ENCODE results near the gene BAG3. TPM values are rescaled to one million over a fixed set of nuclear protein-coding genes. Genes with fewer than 3 reads are reported as not detected.

Gene BAG3
- total RNA-seq, 4 donors from 2014 or later = 22.5 to 85.7 (median 32.4) TPM

- intact Hi-C loops (cut with DNase I; ENCODE audit: low total_unique reads) = loop anchor here (1.0 kb wide), 1 partner anchor 75 kb away; the partner anchor contains the start of gene INPP5F
- H3K27me3 ChIP-seq = no peaks in the 10 kb centered on the region
- no peaks in the 10 kb centered on the region for H3K36me3 ChIP-seq
- H3K27ac ChIP-seq = peak overlapping the region; percentile 93 to 98 (median 96)
- H3K9me3 ChIP-seq = no peaks in the 10 kb centered on the region
- in situ Hi-C loops (cut with MboI; ENCODE audit: low pct_ligation_motif_present in 1 of 4, low pct_unique_long_range_greater_than_20kb in 1 of 4, low sequenced_read_pairs in 3 of 4) = no loop called here
- peak overlapping the region; percentile 70 to 94 (median 87) for H3K4me3 ChIP-seq
- DNase-seq = peak; percentile 26
- 1% methylated on average over 79 of the region's 107 CpGs; no CpG with 5 or more reads in 1 of the 2 donors for WGBS, 2 donors (ENCODE audit: low coverage in 1 of 2)
- peaks cover 15 to 39% (median 32%) of the 10 kb centered on the region in 4 donors for H3K4me1 ChIP-seq
- no peak for TF ChIP-seq EP300 (IDR thresholded peaks at IDR 0.05; ENCODE audit: low read depth)
Observed at GRCh38 chr10:119651514-119652360, 557 bp downstream of the BAG3 start.

GRCh38 chr10:119652361-119652730 lies 1.2 kb downstream of the BAG3 start:
- Histone ChIP-seq H3K4me1 (peaks cover 18 to 44% (median 35%) of the 10 kb centered on the region in 4 donors), H3K9me3 (no peaks in the 10 kb centered on the region), H3K27me3 (no peaks in the 10 kb centered on the region), H3K27ac (peak overlapping the region; percentile 93 to 98 (median 96)), H3K36me3 (no peaks in the 10 kb centered on the region), H3K4me3 (peak overlapping the region; percentile 70 to 94 (median 87))
- TF ChIP-seq POLR2A (IDR thresholded peaks at IDR 0.05) = peak; percentile 57
- peak; percentile 22 to 84 (median 81) for TF ChIP-seq POLR2AphosphoS5 (IDR thresholded peaks at IDR 0.05)
- TF ChIP-seq CTCF (IDR thresholded peaks at IDR 0.05) = peak in 3 of 5 experiments; percentile 13 to 21 (median 17)
- no peak for TF ChIP-seq EP300 (IDR thresholded peaks at IDR 0.05; ENCODE audit: low read depth)
- WGBS, 2 donors (ENCODE audit: low coverage in 1 of 2) = 5 to 8% methylated on average over 2 to 3 of the region's 3 CpGs
- intact Hi-C loops (cut with DNase I; ENCODE audit: low total_unique reads) (no loop called here), in situ Hi-C loops (cut with MboI; ENCODE audit: low pct_ligation_motif_present in 1 of 4, low pct_unique_long_range_greater_than_20kb in 1 of 4, low sequenced_read_pairs in 3 of 4) (no loop called here)
- no peak for DNase-seq

- no peak for TF ChIP-seq POLR2AphosphoS5 (IDR thresholded peaks at IDR 0.05)
- TF ChIP-seq EP300 (IDR thresholded peaks at IDR 0.05; ENCODE audit: low read depth) = no peak
- TF ChIP-seq CTCF (IDR thresholded peaks at IDR 0.05) = no peak
- no peak for TF ChIP-seq POLR2A (IDR thresholded peaks at IDR 0.05)
- Histone ChIP-seq H3K27ac (peak overlapping the region; percentile 93 to 98 (median 96)), H3K36me3 (no peaks in the 10 kb centered on the region), H3K27me3 (no peaks in the 10 kb centered on the region), H3K9me3 (no peaks in the 10 kb centered on the region), H3K4me1 (peaks cover 18 to 52% (median 43%) of the 10 kb centered on the region in 4 donors), H3K4me3 (peak overlapping the region in 3 of 4 donors; percentile 70 to 93 (median 81))
- in situ Hi-C loops (cut with MboI; ENCODE audit: low pct_ligation_motif_present in 1 of 4, low pct_unique_long_range_greater_than_20kb in 1 of 4, low sequenced_read_pairs in 3 of 4) (no loop called here), intact Hi-C loops (cut with DNase I; ENCODE audit: low total_unique reads) (no loop called here)
- no peak for DNase-seq
- WGBS, 2 donors (ENCODE audit: low coverage in 1 of 2) = 50 to 80% methylated on average over 1 of the region's 1 CpG
Observed at GRCh38 chr10:119653209-119653608, 2.0 kb downstream of the BAG3 start.

- TF ChIP-seq POLR2AphosphoS5 (IDR thresholded peaks at IDR 0.05) (no peak), POLR2A (IDR thresholded peaks at IDR 0.05) (no peak), CTCF (IDR thresholded peaks at IDR 0.05) (no peak), EP300 (IDR thresholded peaks at IDR 0.05; ENCODE audit: low read depth) (no peak)
- H3K27ac ChIP-seq = peak overlapping the region; percentile 93 to 98 (median 96)
- DNase-seq = no peak
- WGBS, 2 donors (ENCODE audit: low coverage in 1 of 2) = 50 to 67% methylated on average over 1 to 2 of the region's 2 CpGs
- H3K4me1 ChIP-seq = peaks cover 23 to 58% (median 48%) of the 10 kb centered on the region in 4 donors
- H3K9me3 ChIP-seq = no peaks in the 10 kb centered on the region
- peak overlapping the region in 1 of 4 donors; percentile 81 for H3K4me3 ChIP-seq
- intact Hi-C loops (cut with DNase I; ENCODE audit: low total_unique reads) (no loop called here), in situ Hi-C loops (cut with MboI; ENCODE audit: low pct_ligation_motif_present in 1 of 4, low pct_unique_long_range_greater_than_20kb in 1 of 4, low sequenced_read_pairs in 3 of 4) (no loop called here)
- no peaks in the 10 kb centered on the region for H3K36me3 ChIP-seq
- no peaks in the 10 kb centered on the region for H3K27me3 ChIP-seq
Observed at GRCh38 chr10:119653916-119654315, 2.7 kb downstream of the BAG3 start.

Data from transverse colon (tissue), 4 donors.